ENCODE results near the gene ARHGEF10L. TPM values are rescaled to one million over a fixed set of nuclear protein-coding genes. Genes with fewer than 3 reads are reported as not detected.
"Not testable (repeated sequence)": the region's sequence is repeated elsewhere in the genome, so short reads cannot be mapped to it uniquely, and the experiment has no call there.

The ARHGEF10L gene
- polyA plus RNA-seq, 1 donor, result 85.1 TPM

- Histone ChIP-seq H3K9me3 (ENCODE audit: control insufficient read depth, low read depth, low read length) (no peaks in the 10 kb centered on the region), H3K27ac (ENCODE audit: low read length) (no peak overlapping the region), H3K36me3 (ENCODE audit: control insufficient read depth, insufficient read depth, low read length) (peaks cover 91% of the 10 kb centered on the region), H3K4me3 (ENCODE audit: low read length) (no peak overlapping the region), H3K27me3 (ENCODE audit: control insufficient read depth, insufficient read depth, low read length) (no peaks in the 10 kb centered on the region), H3K4me1 (ENCODE audit: control insufficient read depth, insufficient read depth, low read length) (no peaks in the 10 kb centered on the region)
- no peak for DNase-seq
- no CpG with 5 or more reads among the region's 8 CpGs for WGBS (ENCODE audit: insufficient coverage, low lambda C conversion rate)
Measured at GRCh38 chr1:17624611-17625233, 85.2 kb downstream of the ARHGEF10L start.

GRCh38 chr1:17627239-17628052 lies 87.9 kb downstream of the ARHGEF10L start:
- H3K27me3 ChIP-seq (ENCODE audit: control insufficient read depth, insufficient read depth, low read length), result no peaks in the 10 kb centered on the region
- H3K4me1 ChIP-seq (ENCODE audit: control insufficient read depth, insufficient read depth, low read length), result no peaks in the 10 kb centered on the region
- H3K27ac ChIP-seq (ENCODE audit: low read length), result no peak overlapping the region
- peaks cover 97% of the 10 kb centered on the region for H3K36me3 ChIP-seq (ENCODE audit: control insufficient read depth, insufficient read depth, low read length)
- no CpG with 5 or more reads among the region's 16 CpGs for WGBS (ENCODE audit: insufficient coverage, low lambda C conversion rate)
- H3K4me3 ChIP-seq (ENCODE audit: low read length), result no peak overlapping the region
- H3K9me3 ChIP-seq (ENCODE audit: control insufficient read depth, low read depth, low read length), result no peaks in the 10 kb centered on the region
- no peak for DNase-seq

- not testable (repeated sequence) for H3K9me3 ChIP-seq (ENCODE audit: control insufficient read depth, low read depth, low read length); H3K4me3 ChIP-seq (ENCODE audit: low read length); H3K27me3 ChIP-seq (ENCODE audit: control insufficient read depth, insufficient read depth, low read length); H3K27ac ChIP-seq (ENCODE audit: low read length); DNase-seq; H3K4me1 ChIP-seq (ENCODE audit: control insufficient read depth, insufficient read depth, low read length)
- H3K36me3 ChIP-seq (ENCODE audit: control insufficient read depth, insufficient read depth, low read length), result peaks cover 94% of the 10 kb centered on the region
- no CpG with 5 or more reads among the region's 5 CpGs for WGBS (ENCODE audit: insufficient coverage, low lambda C conversion rate)
Measured at GRCh38 chr1:17629046-17629445, 89.5 kb downstream of the ARHGEF10L start.

GRCh38 chr1:17629460-17629859 lies 90.0 kb downstream of the ARHGEF10L start:
- Histone ChIP-seq H3K27me3 (ENCODE audit: control insufficient read depth, insufficient read depth, low read length) (no peaks in the 10 kb centered on the region), H3K4me1 (ENCODE audit: control insufficient read depth, insufficient read depth, low read length) (no peaks in the 10 kb centered on the region), H3K27ac (ENCODE audit: low read length) (no peak overlapping the region), H3K36me3 (ENCODE audit: control insufficient read depth, insufficient read depth, low read length) (peaks cover 94% of the 10 kb centered on the region), H3K4me3 (ENCODE audit: low read length) (no peak overlapping the region), H3K9me3 (ENCODE audit: control insufficient read depth, low read depth, low read length) (no peaks in the 10 kb centered on the region)
- DNase-seq, result no peak
- no CpG with 5 or more reads among the region's 11 CpGs for WGBS (ENCODE audit: insufficient coverage, low lambda C conversion rate)

- Histone ChIP-seq H3K9me3 (ENCODE audit: control insufficient read depth, low read depth, low read length) (no peaks in the 10 kb centered on the region), H3K27ac (ENCODE audit: low read length) (no peak overlapping the region), H3K36me3 (ENCODE audit: control insufficient read depth, insufficient read depth, low read length) (peaks cover 94% of the 10 kb centered on the region), H3K4me3 (ENCODE audit: low read length) (no peak overlapping the region), H3K27me3 (ENCODE audit: control insufficient read depth, insufficient read depth, low read length) (no peaks in the 10 kb centered on the region), H3K4me1 (ENCODE audit: control insufficient read depth, insufficient read depth, low read length) (no peaks in the 10 kb centered on the region)
- DNase-seq, result no peak
- WGBS (ENCODE audit: insufficient coverage, low lambda C conversion rate), result 80% methylated on average over 2 of the region's 16 CpGs
Measured at GRCh38 chr1:17630048-17630830, 90.7 kb downstream of the ARHGEF10L start.

- WGBS (ENCODE audit: insufficient coverage, low lambda C conversion rate), result no CpG with 5 or more reads among the region's 6 CpGs
- no peak for DNase-seq
- Histone ChIP-seq H3K36me3 (ENCODE audit: control insufficient read depth, insufficient read depth, low read length) (peaks cover 94% of the 10 kb centered on the region), H3K27ac (ENCODE audit: low read length) (no peak overlapping the region), H3K4me1 (ENCODE audit: control insufficient read depth, insufficient read depth, low read length) (no peaks in the 10 kb centered on the region), H3K27me3 (ENCODE audit: control insufficient read depth, insufficient read depth, low read length) (no peaks in the 10 kb centered on the region), H3K9me3 (ENCODE audit: control insufficient read depth, low read depth, low read length) (no peaks in the 10 kb centered on the region), H3K4me3 (ENCODE audit: low read length) (no peak overlapping the region)
Measured at GRCh38 chr1:17630986-17631385, 91.5 kb downstream of the ARHGEF10L start.

GRCh38 chr1:17631410-17631809 lies 91.9 kb downstream of the ARHGEF10L start:
- no peak for DNase-seq
- no CpG with 5 or more reads among the region's 8 CpGs for WGBS (ENCODE audit: insufficient coverage, low lambda C conversion rate)
- Histone ChIP-seq H3K4me1 (ENCODE audit: control insufficient read depth, insufficient read depth, low read length) (no peaks in the 10 kb centered on the region), H3K27me3 (ENCODE audit: control insufficient read depth, insufficient read depth, low read length) (no peaks in the 10 kb centered on the region), H3K9me3 (ENCODE audit: control insufficient read depth, low read depth, low read length) (no peaks in the 10 kb centered on the region), H3K4me3 (ENCODE audit: low read length) (no peak overlapping the region), H3K36me3 (ENCODE audit: control insufficient read depth, insufficient read depth, low read length) (peaks cover 94% of the 10 kb centered on the region), H3K27ac (ENCODE audit: low read length) (no peak overlapping the region)

- H3K27me3 ChIP-seq (ENCODE audit: control insufficient read depth, insufficient read depth, low read length), result no peaks in the 10 kb centered on the region
- no peaks in the 10 kb centered on the region for H3K4me1 ChIP-seq (ENCODE audit: control insufficient read depth, insufficient read depth, low read length)
- no CpG with 5 or more reads among the region's 19 CpGs for WGBS (ENCODE audit: insufficient coverage, low lambda C conversion rate)
- H3K36me3 ChIP-seq (ENCODE audit: control insufficient read depth, insufficient read depth, low read length), result peaks cover 94% of the 10 kb centered on the region
- DNase-seq, result no peak
- H3K4me3 ChIP-seq (ENCODE audit: low read length), result no peak overlapping the region
- no peak overlapping the region for H3K27ac ChIP-seq (ENCODE audit: low read length)
- H3K9me3 ChIP-seq (ENCODE audit: control insufficient read depth, low read depth, low read length), result no peaks in the 10 kb centered on the region
Measured at GRCh38 chr1:17632106-17632505, 92.6 kb downstream of the ARHGEF10L start.

- Histone ChIP-seq H3K4me1 (ENCODE audit: control insufficient read depth, insufficient read depth, low read length) (no peaks in the 10 kb centered on the region), H3K36me3 (ENCODE audit: control insufficient read depth, insufficient read depth, low read length) (peaks cover 90% of the 10 kb centered on the region), H3K4me3 (ENCODE audit: low read length) (no peak overlapping the region), H3K27me3 (ENCODE audit: control insufficient read depth, insufficient read depth, low read length) (no peaks in the 10 kb centered on the region), H3K27ac (ENCODE audit: low read length) (no peak overlapping the region), H3K9me3 (ENCODE audit: control insufficient read depth, low read depth, low read length) (no peaks in the 10 kb centered on the region)
- no CpG with 5 or more reads among the region's 12 CpGs for WGBS (ENCODE audit: insufficient coverage, low lambda C conversion rate)
- DNase-seq, result no peak
Measured at GRCh38 chr1:17632541-17633184, 93.2 kb downstream of the ARHGEF10L start.

GRCh38 chr1:17633654-17634053 lies 94.2 kb downstream of the ARHGEF10L start:
- Histone ChIP-seq H3K27ac (ENCODE audit: low read length) (no peak overlapping the region), H3K36me3 (ENCODE audit: control insufficient read depth, insufficient read depth, low read length) (peaks cover 90% of the 10 kb centered on the region), H3K27me3 (ENCODE audit: control insufficient read depth, insufficient read depth, low read length) (no peaks in the 10 kb centered on the region), H3K4me3 (ENCODE audit: low read length) (no peak overlapping the region), H3K4me1 (ENCODE audit: control insufficient read depth, insufficient read depth, low read length) (no peaks in the 10 kb centered on the region), H3K9me3 (ENCODE audit: control insufficient read depth, low read depth, low read length) (no peaks in the 10 kb centered on the region)
- DNase-seq, result no peak
- no CpG with 5 or more reads among the region's 8 CpGs for WGBS (ENCODE audit: insufficient coverage, low lambda C conversion rate)
